Transverse colon (tissue), 4 donors: ENCODE results near the gene DLG5.
"Not testable (repeated sequence)": the region's sequence is repeated elsewhere in the genome, so short reads cannot be mapped to it uniquely, and the experiment has no call there.

Experiments
- POLR2A ChIP-seq: fragments of 450-650 bp; IDR thresholded peaks from one replicate; pipeline ENCODE4 v1.6.1; 2016; ENCODE audit warnings: antibody characterized with exemption, mild to moderate bottlenecking, moderate library complexity
- POLR2AphosphoS5 ChIP-seq, 3 donors: sonication (generic); formaldehyde crosslinking; IDR thresholded peaks; one replicate each; pipeline ENCODE4 v1.6.1; 2016; ENCODE audit warnings: antibody characterized with exemption in 3 of 3
- TF ChIP-seq, protein P1 (sequence below), 5 experiments: fragments of 200-600 bp in 3 of 5; fragments of 450-650 bp in 2 of 5; sonication (generic) in 3 of 5; IDR thresholded peaks; 1 replicate in 2 of 5; 2 replicates in 3 of 5; pipeline ENCODE4 v1.5.1; 2016 to 2017; ENCODE audit warnings: antibody characterized with exemption in 5 of 5, inconsistent platforms in 3 of 5, mild to moderate bottlenecking in 2 of 5, moderate library complexity in 1 of 5

DNA sequence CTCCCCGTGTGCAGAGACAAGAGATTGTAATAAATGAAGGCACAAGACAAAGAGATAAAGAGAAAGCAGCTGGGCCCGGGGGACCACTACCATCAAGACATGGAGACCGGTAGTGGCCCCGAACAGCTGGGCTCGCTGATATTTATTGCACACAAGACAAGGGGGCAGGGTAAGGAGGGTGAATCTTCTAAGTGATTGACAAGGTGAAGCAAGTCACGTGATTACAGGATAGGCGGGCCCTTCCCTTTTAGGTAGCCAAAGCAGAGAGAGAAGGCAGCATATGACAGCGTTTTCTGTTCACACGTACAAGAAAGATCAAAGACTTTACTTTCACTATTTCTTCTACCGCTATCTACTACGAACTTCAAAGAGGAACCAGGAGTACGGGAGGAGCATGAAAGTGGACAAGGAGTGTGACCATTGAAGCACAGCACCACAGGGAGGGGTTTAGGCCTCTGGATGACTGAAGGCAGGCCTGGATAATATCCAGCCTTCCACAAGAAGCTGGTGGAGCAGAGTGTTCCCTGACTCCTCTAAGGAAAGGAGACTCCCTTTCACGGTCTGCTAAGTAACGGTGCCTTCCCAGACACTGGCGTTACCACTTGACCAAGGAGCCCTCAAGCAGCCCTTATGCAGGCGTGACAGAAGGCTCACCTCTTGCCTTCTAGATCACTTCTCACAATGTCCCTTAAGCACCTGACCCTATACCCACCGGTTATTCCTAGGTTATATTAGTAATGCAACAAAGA, 153.5 kb downstream of the DLG5 start:
- TF ChIP-seq, protein P1, sequence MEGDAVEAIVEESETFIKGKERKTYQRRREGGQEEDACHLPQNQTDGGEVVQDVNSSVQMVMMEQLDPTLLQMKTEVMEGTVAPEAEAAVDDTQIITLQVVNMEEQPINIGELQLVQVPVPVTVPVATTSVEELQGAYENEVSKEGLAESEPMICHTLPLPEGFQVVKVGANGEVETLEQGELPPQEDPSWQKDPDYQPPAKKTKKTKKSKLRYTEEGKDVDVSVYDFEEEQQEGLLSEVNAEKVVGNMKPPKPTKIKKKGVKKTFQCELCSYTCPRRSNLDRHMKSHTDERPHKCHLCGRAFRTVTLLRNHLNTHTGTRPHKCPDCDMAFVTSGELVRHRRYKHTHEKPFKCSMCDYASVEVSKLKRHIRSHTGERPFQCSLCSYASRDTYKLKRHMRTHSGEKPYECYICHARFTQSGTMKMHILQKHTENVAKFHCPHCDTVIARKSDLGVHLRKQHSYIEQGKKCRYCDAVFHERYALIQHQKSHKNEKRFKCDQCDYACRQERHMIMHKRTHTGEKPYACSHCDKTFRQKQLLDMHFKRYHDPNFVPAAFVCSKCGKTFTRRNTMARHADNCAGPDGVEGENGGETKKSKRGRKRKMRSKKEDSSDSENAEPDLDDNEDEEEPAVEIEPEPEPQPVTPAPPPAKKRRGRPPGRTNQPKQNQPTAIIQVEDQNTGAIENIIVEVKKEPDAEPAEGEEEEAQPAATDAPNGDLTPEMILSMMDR (IDR thresholded peaks at IDR 0.05), result not testable (repeated sequence)
- not testable (repeated sequence) for TF ChIP-seq POLR2A; POLR2AphosphoS5 (IDR thresholded peaks at IDR 0.05)
